ENCODE results near the gene NPAT.
"Not testable (repeated sequence)": the region's sequence is repeated elsewhere in the genome, so short reads cannot be mapped to it uniquely, and the experiment has no call there.

Gene NPAT

GRCh38 chr11:108193725-108194124 lies 28.7 kb downstream of the NPAT start:
- intact Hi-C loops (cut with DNase I; ENCODE audit: low total_unique reads) = no loop called here
- no peak for TF ChIP-seq CTCF (IDR thresholded peaks at IDR 0.05)
- Histone ChIP-seq H3K4me1 (no peaks in the 10 kb centered on the region), H3K27ac (no peak overlapping the region), H3K4me3 (no peak overlapping the region), H3K27me3 (no peaks in the 10 kb centered on the region), H3K36me3 (peaks cover 20 to 66% (median 64%) of the 10 kb centered on the region in 3 donors), H3K9me3 (no peaks in the 10 kb centered on the region)
- DNase-seq = no peak

- Histone ChIP-seq H3K4me3 (no peak overlapping the region), H3K4me1 (no peaks in the 10 kb centered on the region), H3K9me3 (no peaks in the 10 kb centered on the region), H3K36me3 (peaks cover 28 to 88% (median 60%) of the 10 kb centered on the region in 3 donors), H3K27me3 (no peaks in the 10 kb centered on the region), H3K27ac (no peak overlapping the region)
- intact Hi-C loops (cut with DNase I; ENCODE audit: low total_unique reads) = no loop called here
- TF ChIP-seq CTCF (IDR thresholded peaks at IDR 0.05) = no peak
- DNase-seq = no peak
These were observed 44.9 kb downstream of the NPAT start for GRCh38 chr11:108177570-108177969.

GRCh38 chr11:108170184-108170583 lies 52.3 kb downstream of the NPAT start:
- TF ChIP-seq CTCF (IDR thresholded peaks at IDR 0.05) = no peak
- H3K9me3 ChIP-seq = no peaks in the 10 kb centered on the region
- H3K36me3 ChIP-seq = peaks cover 37 to 82% (median 50%) of the 10 kb centered on the region in 3 donors
- no peak overlapping the region for H3K4me3 ChIP-seq
- no peaks in the 10 kb centered on the region for H3K27me3 ChIP-seq
- intact Hi-C loops (cut with DNase I; ENCODE audit: low total_unique reads) = no loop called here
- H3K27ac ChIP-seq = no peak overlapping the region
- no peak for DNase-seq
- H3K4me1 ChIP-seq = no peaks in the 10 kb centered on the region

GRCh38 chr11:108167624-108168023 lies 54.8 kb downstream of the NPAT start:
- Histone ChIP-seq H3K27ac (no peak overlapping the region), H3K36me3 (peaks cover 43 to 80% (median 59%) of the 10 kb centered on the region in 3 donors), H3K27me3 (no peaks in the 10 kb centered on the region), H3K4me1 (no peaks in the 10 kb centered on the region), H3K4me3 (no peak overlapping the region), H3K9me3 (no peaks in the 10 kb centered on the region)
- intact Hi-C loops (cut with DNase I; ENCODE audit: low total_unique reads) = no loop called here
- TF ChIP-seq CTCF (IDR thresholded peaks at IDR 0.05) = no peak
- no peak for DNase-seq

- H3K27me3 ChIP-seq; intact Hi-C loops (cut with DNase I; ENCODE audit: low total_unique reads): not testable (repeated sequence)
- peaks cover 64 to 92% (median 83%) of the 10 kb centered on the region in 3 donors for H3K36me3 ChIP-seq
These were observed 59.6 kb downstream of the NPAT start for GRCh38 chr11:108162878-108163277.

GRCh38 chr11:108160970-108161566 lies 61.4 kb downstream of the NPAT start:
- no peaks in the 10 kb centered on the region for H3K27me3 ChIP-seq
- no peaks in the 10 kb centered on the region for H3K9me3 ChIP-seq
- TF ChIP-seq CTCF (IDR thresholded peaks at IDR 0.05) = no peak
- peaks cover 51 to 80% (median 77%) of the 10 kb centered on the region in 3 donors for H3K36me3 ChIP-seq
- H3K27ac ChIP-seq = no peak overlapping the region
- no peaks in the 10 kb centered on the region for H3K4me1 ChIP-seq
- no peak for DNase-seq
- intact Hi-C loops (cut with DNase I; ENCODE audit: low total_unique reads) = no loop called here
- no peak overlapping the region for H3K4me3 ChIP-seq

More at GRCh38 chr11:108162878-108163277, 59.6 kb downstream of the NPAT start:
- H3K4me3 ChIP-seq, H3K27ac ChIP-seq, H3K4me1 ChIP-seq, H3K9me3 ChIP-seq, DNase-seq: not testable (repeated sequence)

Data from tibial artery (tissue), 4 donors.